Measurements from ENCODE around the gene ABI2. TPM values are rescaled to one million over a fixed set of nuclear protein-coding genes. Genes with fewer than 3 reads are reported as not detected.

Gene ABI2
- total and polyA plus RNA-seq, 9 donors: 24.2 to 50.7 (median 39.5) TPM

GRCh38 chr2:203461746-203462145 lies 133.6 kb downstream of the ABI2 start:
- peaks cover 11% of the 10 kb centered on the region for H3K36me3 ChIP-seq (ENCODE audit: control insufficient read depth, insufficient read depth, low read length)
- H3K9me3 ChIP-seq (replicated peaks; ENCODE audit: control insufficient read depth, low read depth, low read length): no peaks in the 10 kb centered on the region
- no peak overlapping the region for H3K4me3 ChIP-seq (ENCODE audit: low read length)
- no peaks in the 10 kb centered on the region for H3K27me3 ChIP-seq (ENCODE audit: control insufficient read depth, insufficient read depth, low read length)
- H3K27ac ChIP-seq (ENCODE audit: low read length): no peak overlapping the region
- no peaks in the 10 kb centered on the region for H3K4me1 ChIP-seq (ENCODE audit: control insufficient read depth, insufficient read depth, low read length)
- no peak for DNase-seq

DNA sequence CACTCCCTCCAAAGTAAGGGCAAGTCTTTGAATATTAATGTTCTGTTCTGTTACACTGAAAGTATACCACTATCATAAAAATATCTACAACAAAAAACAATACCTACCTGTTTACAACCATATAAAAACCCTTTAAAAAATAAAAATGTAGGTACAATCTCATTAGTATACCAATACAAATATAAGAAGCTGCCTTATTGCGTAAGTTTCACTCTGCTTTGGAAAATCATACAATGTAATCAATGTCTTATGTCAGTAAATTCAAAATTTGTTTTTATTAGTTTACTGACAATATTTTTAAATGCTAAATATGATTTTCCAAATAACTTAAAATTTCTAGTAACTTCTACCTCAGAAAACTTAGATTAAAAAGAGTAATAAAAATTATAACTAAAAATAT lies 134.1 kb downstream of the ABI2 start:
- Histone ChIP-seq H3K4me1 (ENCODE audit: control insufficient read depth, insufficient read depth, low read length) (no peaks in the 10 kb centered on the region), H3K9me3 (replicated peaks; ENCODE audit: control insufficient read depth, low read depth, low read length) (no peaks in the 10 kb centered on the region), H3K4me3 (ENCODE audit: low read length) (no peak overlapping the region), H3K27ac (ENCODE audit: low read length) (no peak overlapping the region), H3K36me3 (ENCODE audit: control insufficient read depth, insufficient read depth, low read length) (peaks cover 9% of the 10 kb centered on the region), H3K27me3 (ENCODE audit: control insufficient read depth, insufficient read depth, low read length) (no peaks in the 10 kb centered on the region)
- no CpG with 5 or more reads among the region's 1 CpG for WGBS (ENCODE audit: insufficient coverage)
- DNase-seq: no peak

DNA sequence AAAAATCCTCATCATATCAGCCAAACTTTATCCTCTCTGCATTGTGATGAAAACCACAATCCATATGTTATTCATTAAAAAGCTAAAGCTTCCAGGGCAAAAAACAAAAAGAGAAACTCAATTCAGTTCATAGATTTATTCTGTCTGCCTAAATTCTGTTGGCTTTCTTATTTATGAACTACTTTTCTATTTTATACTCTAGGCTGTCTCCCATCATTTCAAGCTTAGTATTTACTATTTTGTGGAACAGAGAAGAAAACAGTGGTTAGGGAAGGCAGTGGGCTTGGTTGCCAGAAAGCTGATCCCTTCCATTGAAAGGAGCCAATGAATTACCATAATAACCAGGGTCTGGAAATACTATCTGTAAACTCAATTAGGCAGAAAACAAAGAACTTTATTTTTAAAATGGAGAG lies 135.1 kb downstream of the ABI2 start:
- Histone ChIP-seq H3K4me1 (ENCODE audit: control insufficient read depth, insufficient read depth, low read length) (no peaks in the 10 kb centered on the region), H3K4me3 (ENCODE audit: low read length) (no peak overlapping the region), H3K27me3 (ENCODE audit: control insufficient read depth, insufficient read depth, low read length) (no peaks in the 10 kb centered on the region), H3K36me3 (ENCODE audit: control insufficient read depth, insufficient read depth, low read length) (peaks cover 14% of the 10 kb centered on the region), H3K9me3 (replicated peaks; ENCODE audit: control insufficient read depth, low read depth, low read length) (no peaks in the 10 kb centered on the region), H3K27ac (ENCODE audit: low read length) (peak overlapping the region; percentile 73)
- peak; percentile 85 for DNase-seq

- Histone ChIP-seq H3K27me3 (ENCODE audit: control insufficient read depth, insufficient read depth, low read length) (no peaks in the 10 kb centered on the region), H3K27ac (ENCODE audit: low read length) (no peak overlapping the region), H3K36me3 (ENCODE audit: control insufficient read depth, insufficient read depth, low read length) (peaks cover 17% of the 10 kb centered on the region), H3K9me3 (replicated peaks; ENCODE audit: control insufficient read depth, low read depth, low read length) (no peaks in the 10 kb centered on the region), H3K4me1 (ENCODE audit: control insufficient read depth, insufficient read depth, low read length) (no peaks in the 10 kb centered on the region), H3K4me3 (ENCODE audit: low read length) (no peak overlapping the region)
- no CpG with 5 or more reads among the region's 1 CpG for WGBS (ENCODE audit: insufficient coverage)
- no peak for DNase-seq
These were observed 141.4 kb downstream of the ABI2 start for GRCh38 chr2:203469546-203469945.

- H3K36me3 ChIP-seq (ENCODE audit: control insufficient read depth, insufficient read depth, low read length): peaks cover 20% of the 10 kb centered on the region
- no peaks in the 10 kb centered on the region for H3K4me1 ChIP-seq (ENCODE audit: control insufficient read depth, insufficient read depth, low read length)
- WGBS (ENCODE audit: insufficient coverage): no CpG with 5 or more reads among the region's 4 CpGs
These were observed 142.2 kb downstream of the ABI2 start for GRCh38 chr2:203470371-203470770.

DNA sequence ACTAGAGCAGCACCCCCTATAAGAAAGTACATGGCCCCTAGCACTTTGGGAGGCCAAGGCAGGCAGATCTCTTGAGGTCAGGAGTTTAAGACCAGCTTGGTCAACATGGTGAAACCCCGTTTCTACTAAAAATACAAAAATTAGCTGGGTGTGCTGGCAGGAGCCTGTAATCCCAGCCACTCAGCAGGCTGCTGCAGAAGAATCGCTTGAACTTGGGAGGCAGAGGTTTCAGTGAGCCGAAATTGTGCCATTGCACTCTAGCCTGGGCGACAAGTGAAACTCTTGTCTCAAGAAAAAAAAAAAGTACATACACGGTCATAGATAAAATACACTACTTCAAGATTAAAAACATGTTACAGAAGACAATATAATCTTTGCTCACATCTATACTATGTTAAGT lies 143.1 kb downstream of the ABI2 start:
- 81% methylated on average over 3 of the region's 5 CpGs for WGBS (ENCODE audit: insufficient coverage)
- DNase-seq: no peak
- Histone ChIP-seq H3K27ac (ENCODE audit: low read length) (no peak overlapping the region), H3K27me3 (ENCODE audit: control insufficient read depth, insufficient read depth, low read length) (no peaks in the 10 kb centered on the region), H3K4me1 (ENCODE audit: control insufficient read depth, insufficient read depth, low read length) (no peaks in the 10 kb centered on the region), H3K9me3 (replicated peaks; ENCODE audit: control insufficient read depth, low read depth, low read length) (no peaks in the 10 kb centered on the region), H3K36me3 (ENCODE audit: control insufficient read depth, insufficient read depth, low read length) (peaks cover 20% of the 10 kb centered on the region), H3K4me3 (ENCODE audit: low read length) (no peak overlapping the region)

More at GRCh38 chr2:203470371-203470770, 142.2 kb downstream of the ABI2 start:
- Histone ChIP-seq H3K4me3 (ENCODE audit: low read length) (no peak overlapping the region), H3K9me3 (replicated peaks; ENCODE audit: control insufficient read depth, low read depth, low read length) (no peaks in the 10 kb centered on the region), H3K27me3 (ENCODE audit: control insufficient read depth, insufficient read depth, low read length) (no peaks in the 10 kb centered on the region), H3K27ac (ENCODE audit: low read length) (no peak overlapping the region)
- DNase-seq: peak; percentile 24

DNA sequence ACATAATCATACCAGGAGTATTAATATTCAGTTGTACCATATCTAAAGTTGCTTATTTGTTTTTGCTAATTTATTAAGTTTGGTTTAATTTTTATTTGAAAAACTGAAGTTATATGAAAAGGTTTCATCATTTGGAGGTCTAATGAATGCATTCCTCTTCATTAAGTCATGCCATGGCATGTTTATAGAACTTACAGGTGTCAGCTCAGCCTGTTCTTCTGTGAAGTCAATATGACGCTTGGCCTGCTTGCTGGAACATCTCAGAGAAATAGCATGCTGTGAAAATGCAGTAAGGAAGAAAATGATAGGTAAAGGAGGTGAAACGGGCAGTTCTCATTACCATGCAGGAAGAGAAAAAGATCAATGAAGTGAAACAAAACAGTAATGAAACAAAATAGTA lies 148.7 kb downstream of the ABI2 start:
- H3K36me3 ChIP-seq (ENCODE audit: control insufficient read depth, insufficient read depth, low read length): peaks cover 24% of the 10 kb centered on the region
- H3K27me3 ChIP-seq (ENCODE audit: control insufficient read depth, insufficient read depth, low read length): no peaks in the 10 kb centered on the region
- H3K9me3 ChIP-seq (replicated peaks; ENCODE audit: control insufficient read depth, low read depth, low read length): no peaks in the 10 kb centered on the region
- H3K4me3 ChIP-seq (ENCODE audit: low read length): no peak overlapping the region
- WGBS (ENCODE audit: insufficient coverage): 80% methylated on average over 1 of the region's 2 CpGs
- H3K4me1 ChIP-seq (ENCODE audit: control insufficient read depth, insufficient read depth, low read length): no peaks in the 10 kb centered on the region
- H3K27ac ChIP-seq (ENCODE audit: low read length): no peak overlapping the region
- no peak for DNase-seq

DNA sequence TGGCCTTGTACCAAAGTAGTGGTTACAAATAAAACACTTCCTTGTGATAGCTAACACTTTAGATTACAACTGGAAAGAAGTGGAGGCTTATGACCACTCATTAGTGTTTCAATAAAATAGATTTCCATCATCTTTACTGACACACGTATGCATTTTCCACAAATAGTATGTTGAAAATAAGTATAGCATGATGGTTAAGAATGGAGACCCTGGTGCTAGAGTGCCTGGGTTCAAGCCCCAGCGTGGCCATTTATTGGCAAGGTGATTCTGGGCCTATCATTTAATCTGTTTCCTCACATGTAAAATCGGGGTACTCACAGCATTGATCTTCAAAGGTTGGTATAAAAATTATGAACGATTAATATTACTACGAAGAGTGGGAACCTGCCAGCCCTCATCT lies 152.4 kb downstream of the ABI2 start:
- peaks cover 28% of the 10 kb centered on the region for H3K36me3 ChIP-seq (ENCODE audit: control insufficient read depth, insufficient read depth, low read length)
- peaks cover 2% of the 10 kb centered on the region for H3K4me1 ChIP-seq (ENCODE audit: control insufficient read depth, insufficient read depth, low read length)
- H3K9me3 ChIP-seq (replicated peaks; ENCODE audit: control insufficient read depth, low read depth, low read length): no peaks in the 10 kb centered on the region
- no peaks in the 10 kb centered on the region for H3K27me3 ChIP-seq (ENCODE audit: control insufficient read depth, insufficient read depth, low read length)
- 100% methylated on average over 1 of the region's 5 CpGs for WGBS (ENCODE audit: insufficient coverage)
- DNase-seq: no peak
- no peak overlapping the region for H3K4me3 ChIP-seq (ENCODE audit: low read length)
- no peak overlapping the region for H3K27ac ChIP-seq (ENCODE audit: low read length)

DNA sequence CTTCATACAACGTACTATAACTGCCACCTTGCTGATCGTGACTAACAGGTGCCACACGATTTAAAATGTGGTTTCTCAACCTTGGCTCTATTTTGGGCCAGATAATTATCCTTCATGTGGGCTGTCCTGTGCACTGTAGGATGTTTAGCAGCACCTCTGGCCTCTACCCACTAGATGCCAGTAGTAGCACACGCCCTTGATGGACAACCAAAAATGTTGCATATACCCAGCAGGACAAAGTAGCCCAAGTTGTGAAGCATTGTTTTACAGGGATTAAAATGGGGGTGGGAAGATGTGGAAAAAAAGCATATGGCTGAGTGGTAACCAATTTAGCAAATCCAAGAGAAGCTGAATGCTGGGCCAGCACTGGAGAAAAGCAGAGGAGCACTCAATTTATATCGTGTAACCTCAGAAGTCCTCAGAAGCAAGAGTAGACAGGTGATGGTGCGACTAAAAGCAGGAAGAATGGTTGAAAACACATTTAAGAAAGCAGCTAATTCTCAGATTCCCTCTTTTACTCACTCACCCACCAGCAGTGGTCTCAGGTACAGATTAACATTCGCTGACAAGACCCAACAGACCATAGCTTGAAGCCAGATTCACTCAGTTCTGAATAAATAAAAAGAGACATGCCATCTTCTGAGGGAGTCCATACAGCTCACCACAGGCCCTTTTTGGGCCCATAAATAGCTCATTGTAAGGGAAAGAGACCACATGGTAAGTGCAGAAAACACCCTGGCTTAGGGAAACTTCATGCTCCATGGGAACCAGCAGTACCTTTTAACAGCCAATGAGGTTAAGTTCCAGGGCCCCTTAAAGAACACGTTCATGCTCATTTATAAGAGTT lies 156.3 kb downstream of the ABI2 start:
- Histone ChIP-seq H3K27ac (ENCODE audit: low read length) (no peak overlapping the region), H3K27me3 (ENCODE audit: control insufficient read depth, insufficient read depth, low read length) (no peaks in the 10 kb centered on the region), H3K4me3 (ENCODE audit: low read length) (no peak overlapping the region), H3K9me3 (replicated peaks; ENCODE audit: control insufficient read depth, low read depth, low read length) (no peaks in the 10 kb centered on the region), H3K36me3 (ENCODE audit: control insufficient read depth, insufficient read depth, low read length) (peaks cover 29% of the 10 kb centered on the region), H3K4me1 (ENCODE audit: control insufficient read depth, insufficient read depth, low read length) (peaks cover 2% of the 10 kb centered on the region)
- WGBS (ENCODE audit: insufficient coverage): 71% methylated on average over 5 of the region's 8 CpGs
- peak; percentile 50 for DNase-seq

DNA sequence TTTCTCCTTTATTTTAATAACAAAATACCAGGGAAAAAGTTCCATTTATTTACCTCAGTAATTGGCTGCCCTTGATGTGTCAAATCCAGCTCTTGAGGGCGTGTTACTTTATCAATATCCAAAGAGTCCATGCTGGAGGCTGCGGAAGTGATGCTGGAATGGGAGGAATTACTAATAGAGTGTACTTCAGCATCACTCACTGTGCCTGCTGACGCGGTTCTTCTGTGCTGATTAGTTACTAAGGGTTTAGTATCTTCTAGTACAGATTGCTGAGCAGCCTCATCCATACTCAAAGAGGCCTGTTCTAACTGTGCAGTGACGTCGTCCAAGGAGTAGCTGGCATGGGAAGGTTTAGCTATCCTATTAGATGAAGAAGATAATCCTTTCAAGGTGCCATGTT lies 161.3 kb downstream of the ABI2 start:
- H3K27ac ChIP-seq (ENCODE audit: low read length): no peak overlapping the region
- no peaks in the 10 kb centered on the region for H3K27me3 ChIP-seq (ENCODE audit: control insufficient read depth, insufficient read depth, low read length)
- no peak for DNase-seq
- no peaks in the 10 kb centered on the region for H3K9me3 ChIP-seq (replicated peaks; ENCODE audit: control insufficient read depth, low read depth, low read length)
- peaks cover 25% of the 10 kb centered on the region for H3K36me3 ChIP-seq (ENCODE audit: control insufficient read depth, insufficient read depth, low read length)
- 67% methylated on average over 2 of the region's 6 CpGs for WGBS (ENCODE audit: insufficient coverage)
- H3K4me1 ChIP-seq (ENCODE audit: control insufficient read depth, insufficient read depth, low read length): no peaks in the 10 kb centered on the region
- no peak overlapping the region for H3K4me3 ChIP-seq (ENCODE audit: low read length)

- H3K9me3 ChIP-seq (replicated peaks; ENCODE audit: control insufficient read depth, low read depth, low read length): no peaks in the 10 kb centered on the region
- H3K4me3 ChIP-seq (ENCODE audit: low read length): no peak overlapping the region
- no peak overlapping the region for H3K27ac ChIP-seq (ENCODE audit: low read length)
- no peak for DNase-seq
- WGBS (ENCODE audit: insufficient coverage): no CpG with 5 or more reads among the region's 3 CpGs
- no peaks in the 10 kb centered on the region for H3K4me1 ChIP-seq (ENCODE audit: control insufficient read depth, insufficient read depth, low read length)
- H3K27me3 ChIP-seq (ENCODE audit: control insufficient read depth, insufficient read depth, low read length): no peaks in the 10 kb centered on the region
- H3K36me3 ChIP-seq (ENCODE audit: control insufficient read depth, insufficient read depth, low read length): peaks cover 20% of the 10 kb centered on the region
These were observed 162.2 kb downstream of the ABI2 start for GRCh38 chr2:203490391-203490790.

Data from muscle of leg (tissue), 11 donors.